HepG2 (cell line): ENCODE data around the gene DENND4B. TPM values are rescaled to one million over a fixed set of nuclear protein-coding genes. Genes with fewer than 3 reads are reported as not detected.

Experiments used
- ARID5B ChIP-seq: IDR thresholded peaks from 2 replicates; pipeline ENCODE4 v1.4.0; 2020; ENCODE audit warnings: mild to moderate bottlenecking, missing genetic modification reagents
- BCLAF1 ChIP-seq: fragments of 450-650 bp; IDR thresholded peaks from 2 replicates; pipeline ENCODE4 v1.6.1; 2017; ENCODE audit warnings: mild to moderate bottlenecking
- CENPBD1 ChIP-seq: sonication (generic); formaldehyde crosslinking; IDR thresholded peaks from 2 replicates; pipeline ENCODE4 v1.8.0; 2022; ENCODE audit warnings: missing genetic modification reagents, low read depth, mild to moderate bottlenecking, borderline replicate concordance
- EEA1 ChIP-seq: sonication (generic); formaldehyde crosslinking; IDR thresholded peaks from 2 replicates; pipeline ENCODE4 v1.5.1; 2020; ENCODE audit warnings: mild to moderate bottlenecking, missing genetic modification reagents, borderline replicate concordance
- ELK4 ChIP-seq: sonication (generic); formaldehyde crosslinking; IDR thresholded peaks from 2 replicates; pipeline ENCODE4 v1.9.0; 2021; ENCODE audit warnings: missing genetic modification reagents, borderline replicate concordance
- HIC2 ChIP-seq: sonication (generic); formaldehyde crosslinking; IDR thresholded peaks from 2 replicates; pipeline ENCODE4 v1.9.0; 2022; ENCODE audit warnings: low read depth, missing genetic modification reagents
- IRF9 ChIP-seq: sonication (generic); formaldehyde crosslinking; IDR thresholded peaks from 2 replicates; pipeline ENCODE4 v1.8.0; 2022; ENCODE audit warnings: missing genetic modification reagents, mild to moderate bottlenecking, borderline replicate concordance
- MTA1 ChIP-seq: sonication (generic); formaldehyde crosslinking; IDR thresholded peaks from 2 replicates; pipeline ENCODE4 v1.4.0; 2020; ENCODE audit warnings: missing genetic modification reagents, mild to moderate bottlenecking, borderline replicate concordance
- PCBP2 ChIP-seq: fragments of 200-400 bp; formaldehyde crosslinking; optimal IDR thresholded peaks from 2 replicates; pipeline ENCODE3; 2018; ENCODE audit warnings: low read length, low read depth; ENCODE audit not compliant: poor library complexity, severe bottlenecking
- RARA ChIP-seq: IDR thresholded peaks from 2 replicates; pipeline ENCODE4 v1.6.1; 2016; ENCODE audit warnings: missing genetic modification reagents, missing compliant biosample characterization
- SOX13 ChIP-seq, 3 experiments: fragments of 450-650 bp in 1 of 3; sonication (generic) in 1 of 3; formaldehyde crosslinking in 1 of 3; IDR thresholded peaks in 2 of 3; conservative IDR thresholded peaks in 1 of 3; 2 replicates each; pipeline versions ENCODE4 v1.5.0 to v1.6.1; 2016 to 2020; ENCODE audit warnings: antibody characterized with exemption in 1 of 3, mild to moderate bottlenecking in 1 of 3, missing compliant biosample characterization in 1 of 3, missing genetic modification reagents in 1 of 3, moderate library complexity in 1 of 3
- ZBTB21 ChIP-seq: sonication (generic); formaldehyde crosslinking; IDR thresholded peaks from 2 replicates; pipeline ENCODE4 v1.4.0; 2020; ENCODE audit warnings: missing genetic modification reagents
- ZBTB8A ChIP-seq: sonication (generic); formaldehyde crosslinking; IDR thresholded peaks from 2 replicates; pipeline ENCODE4 v1.4.0; 2020; ENCODE audit warnings: mild to moderate bottlenecking, low read depth, missing genetic modification reagents, borderline replicate concordance
- ZMYM2 ChIP-seq: sonication (generic); formaldehyde crosslinking; IDR thresholded peaks from 2 replicates; pipeline ENCODE4 v1.8.0; 2022; ENCODE audit warnings: mild to moderate bottlenecking, missing genetic modification reagents
- polyA plus RNA-seq, 8 experiments: library from polyadenylated mRNA; depleted of rRNA in 3 of 8; stranded (reverse) in 7 of 8; unstranded in 1 of 8; fragments of >200 nt; fragmentation: Illumina TruSeq in 4 of 8; extraction: Trizol in 4 of 8; gene quantifications; 2 replicates each; pipeline versions ENCODE4 v1.2.1 to v1.2.3, GENCODE V29; 2011 to 2016; ENCODE audit warnings: low read depth in 4 of 8, missing spikeins in 1 of 8, mixed read lengths in 1 of 8; ENCODE audit not compliant: insufficient read depth in 1 of 8
- total RNA-seq, 5 experiments: library from RNA; depleted of rRNA; stranded (reverse); fragments of >200 nt; fragmentation: Illumina TruSeq; extraction: Trizol; gene quantifications; 2 replicates each; pipeline ENCODE4 v1.2.3, GENCODE V29; 2016; ENCODE audit warnings: low read depth in 1 of 5

Gene DENND4B
- total and polyA plus RNA-seq, 2 of the 13 experiments (the other 11 are each of a cell fraction or from before 2014, with no cell fraction given): 15.1 to 20.3 TPM

GRCh38 chr1:153946622-153947241 is at the start of gene DENND4B (continued):
- TF ChIP-seq ARID5B (peak; percentile 62; the same call in 1 of the 2 replicates), EEA1 (no peak), IRF9 (no peak), SOX13 (IDR thresholded peaks at IDR 0.05) (no peak), SOX13 (CRISPR knock-in tag; conservative IDR thresholded peaks at IDR 0.05 in 1 of 2, IDR thresholded peaks at IDR 0.05 in 1 of 2) (peak in 1 of 2 experiments; percentile 22; a peak in 1 of 4 replicates), HIC2 (CRISPR knock-in tag) (peak; percentile 55; the same call in 1 of the 2 replicates), PCBP2 (no peak), CENPBD1 (CRISPR knock-in tag) (no peak), RARA (CRISPR knock-in tag) (peak; percentile 76), BCLAF1 (no peak), ZBTB21 (CRISPR knock-in tag) (no peak), ZMYM2 (CRISPR knock-in tag) (no peak), MTA1 (CRISPR knock-in tag) (peak; percentile 58; the same call in 1 of the 2 replicates), ZBTB8A (no peak), ELK4 (CRISPR knock-in tag) (no peak)
